ENCODE measurements around the gene PTCHD4.

The PTCHD4 gene

GRCh38 chr6:48084201-48084600, 26.8 kb downstream of the PTCHD4 start:
- ATAC-seq (ENCODE audit: low read depth) = no peak
- H3K36me3 Mint-ChIP-seq = no peaks in the 10 kb centered on the region
- no peaks in the 10 kb centered on the region for H3K27me3 Mint-ChIP-seq

GRCh38 chr6:48080227-48081009, 30.6 kb downstream of the PTCHD4 start:
- Mint-ChIP-seq H3K27ac (no peak overlapping the region), H3K36me3 (no peaks in the 10 kb centered on the region), H3K27me3 (no peaks in the 10 kb centered on the region), H3K4me3 (no peak overlapping the region), H3K4me1 (no peaks in the 10 kb centered on the region), H3K9me3 (peaks cover 4% of the 10 kb centered on the region)
- ATAC-seq (ENCODE audit: low read depth) (no peak), DNase-seq (ENCODE audit: low spot score in 2 of 2) (no peak)

More at GRCh38 chr6:48084201-48084600, 26.8 kb downstream of the PTCHD4 start:
- Mint-ChIP-seq H3K27ac (no peak overlapping the region), H3K9me3 (peaks cover 2% of the 10 kb centered on the region), H3K4me1 (no peaks in the 10 kb centered on the region), H3K4me3 (no peak overlapping the region)
- DNase-seq (ENCODE audit: low spot score in 2 of 2) = no peak

GRCh38 chr6:48078120-48078519, 32.9 kb downstream of the PTCHD4 start:
- peaks cover 2% of the 10 kb centered on the region for H3K9me3 Mint-ChIP-seq
- H3K36me3 Mint-ChIP-seq = no peaks in the 10 kb centered on the region
- DNase-seq (ENCODE audit: low spot score in 2 of 2) = no peak
- H3K4me1 Mint-ChIP-seq = no peaks in the 10 kb centered on the region
- no peaks in the 10 kb centered on the region for H3K27me3 Mint-ChIP-seq
- ATAC-seq (ENCODE audit: low read depth) = no peak
- no peak overlapping the region for H3K27ac Mint-ChIP-seq
- H3K4me3 Mint-ChIP-seq = no peak overlapping the region

- H3K27me3 Mint-ChIP-seq = no peaks in the 10 kb centered on the region
- DNase-seq (ENCODE audit: low spot score in 2 of 2) (no peak), ATAC-seq (ENCODE audit: low read depth) (no peak)
- H3K4me1 Mint-ChIP-seq = no peaks in the 10 kb centered on the region
- H3K36me3 Mint-ChIP-seq = no peaks in the 10 kb centered on the region
- no peak overlapping the region for H3K27ac Mint-ChIP-seq
- H3K9me3 Mint-ChIP-seq = peaks cover 2% of the 10 kb centered on the region
- H3K4me3 Mint-ChIP-seq = no peak overlapping the region
Observed at GRCh38 chr6:48075181-48075580, 35.8 kb downstream of the PTCHD4 start.

- no peak for DNase-seq (ENCODE audit: low spot score in 2 of 2)
- Mint-ChIP-seq H3K9me3 (peaks cover 2% of the 10 kb centered on the region), H3K27ac (no peak overlapping the region), H3K27me3 (no peaks in the 10 kb centered on the region), H3K36me3 (no peaks in the 10 kb centered on the region), H3K4me1 (no peaks in the 10 kb centered on the region), H3K4me3 (no peak overlapping the region)
- ATAC-seq (ENCODE audit: low read depth) = no peak
Observed at GRCh38 chr6:48073976-48074767, 36.8 kb downstream of the PTCHD4 start.

- Mint-ChIP-seq H3K36me3 (no peaks in the 10 kb centered on the region), H3K4me3 (no peak overlapping the region), H3K4me1 (no peaks in the 10 kb centered on the region), H3K27ac (no peak overlapping the region), H3K27me3 (peaks cover 3% of the 10 kb centered on the region), H3K9me3 (no peaks in the 10 kb centered on the region)
- no peak for ATAC-seq (ENCODE audit: low read depth)
- DNase-seq (ENCODE audit: low spot score in 2 of 2) = no peak
Observed at GRCh38 chr6:48071833-48072232, 39.2 kb downstream of the PTCHD4 start.

GRCh38 chr6:48069280-48069679, 41.7 kb downstream of the PTCHD4 start:
- Mint-ChIP-seq H3K4me3 (no peak overlapping the region), H3K27me3 (peaks cover 3% of the 10 kb centered on the region), H3K36me3 (no peaks in the 10 kb centered on the region), H3K4me1 (no peaks in the 10 kb centered on the region), H3K9me3 (no peaks in the 10 kb centered on the region), H3K27ac (no peak overlapping the region)
- DNase-seq (ENCODE audit: low spot score in 2 of 2) = no peak
- no peak for ATAC-seq (ENCODE audit: low read depth)

GRCh38 chr6:48068278-48069251, 42.4 kb downstream of the PTCHD4 start:
- Mint-ChIP-seq H3K9me3 (no peaks in the 10 kb centered on the region), H3K36me3 (no peaks in the 10 kb centered on the region), H3K4me1 (no peaks in the 10 kb centered on the region), H3K27ac (no peak overlapping the region), H3K4me3 (no peak overlapping the region), H3K27me3 (peaks cover 3% of the 10 kb centered on the region)
- no peak for DNase-seq (ENCODE audit: low spot score in 2 of 2)
- ATAC-seq (ENCODE audit: low read depth) = no peak

- Mint-ChIP-seq H3K9me3 (no peaks in the 10 kb centered on the region), H3K27me3 (peaks cover 3% of the 10 kb centered on the region), H3K4me1 (no peaks in the 10 kb centered on the region), H3K4me3 (no peak overlapping the region), H3K36me3 (no peaks in the 10 kb centered on the region), H3K27ac (no peak overlapping the region)
- no peak for ATAC-seq (ENCODE audit: low read depth)
- no peak for DNase-seq (ENCODE audit: low spot score in 2 of 2)
Observed at GRCh38 chr6:48067886-48068277, 43.1 kb downstream of the PTCHD4 start.

- DNase-seq (ENCODE audit: low spot score in 2 of 2) (no peak), ATAC-seq (ENCODE audit: low read depth) (no peak)
- peaks cover 3% of the 10 kb centered on the region for H3K27me3 Mint-ChIP-seq
- no peaks in the 10 kb centered on the region for H3K4me1 Mint-ChIP-seq
- no peak overlapping the region for H3K27ac Mint-ChIP-seq
- H3K4me3 Mint-ChIP-seq = no peak overlapping the region
- no peaks in the 10 kb centered on the region for H3K36me3 Mint-ChIP-seq
- H3K9me3 Mint-ChIP-seq = no peaks in the 10 kb centered on the region
Observed at GRCh38 chr6:48067148-48067712, 43.8 kb downstream of the PTCHD4 start.

- Mint-ChIP-seq H3K36me3 (no peaks in the 10 kb centered on the region), H3K4me1 (no peaks in the 10 kb centered on the region), H3K27me3 (peaks cover 2% of the 10 kb centered on the region), H3K9me3 (peaks cover 6% of the 10 kb centered on the region), H3K27ac (no peak overlapping the region), H3K4me3 (no peak overlapping the region)
- no peak for ATAC-seq (ENCODE audit: low read depth)
- DNase-seq (ENCODE audit: low spot score in 2 of 2) = no peak
Observed at GRCh38 chr6:48061265-48061990, 49.6 kb downstream of the PTCHD4 start.
